GM18526 (cell line): ENCODE measurements around the gene MICU1.

Experiments used
- POLR2A ChIP-seq: IDR thresholded peaks from 3 replicates; pipeline ENCODE4 v1.6.1; 2011; ENCODE audit not compliant: insufficient read length; ENCODE audit errors: extremely low read depth

MICU1 gene

DNA sequence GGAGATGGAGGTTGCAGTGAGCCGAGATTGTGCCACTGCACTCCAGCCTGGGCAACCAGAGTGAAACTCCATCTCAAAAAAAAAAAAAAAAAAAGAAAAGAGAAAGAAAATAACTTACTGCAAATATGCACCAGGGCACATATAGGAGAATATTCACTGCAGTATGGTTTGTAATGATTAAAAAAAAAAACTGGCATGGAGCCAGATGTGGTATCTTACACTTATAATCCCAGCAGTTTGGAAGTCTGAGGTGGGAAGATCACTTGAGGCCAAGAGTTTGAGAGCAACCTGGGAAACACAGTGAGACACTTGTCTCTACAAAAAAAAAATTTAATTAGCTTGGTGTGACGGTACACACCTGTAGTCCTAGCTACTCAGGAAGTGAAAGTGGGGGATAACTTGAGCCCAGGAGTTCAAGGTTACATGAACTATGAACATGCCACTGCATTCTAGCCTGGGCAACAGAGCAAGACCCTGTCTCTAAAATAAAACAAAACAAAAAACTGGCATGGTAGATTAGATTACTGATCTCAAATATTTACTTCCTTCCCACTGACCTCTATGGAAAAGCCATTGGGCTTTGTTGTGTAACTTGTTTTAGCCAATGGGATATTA is 85.6 kb downstream of the MICU1 start:
- TF ChIP-seq POLR2A, result no peak

DNA sequence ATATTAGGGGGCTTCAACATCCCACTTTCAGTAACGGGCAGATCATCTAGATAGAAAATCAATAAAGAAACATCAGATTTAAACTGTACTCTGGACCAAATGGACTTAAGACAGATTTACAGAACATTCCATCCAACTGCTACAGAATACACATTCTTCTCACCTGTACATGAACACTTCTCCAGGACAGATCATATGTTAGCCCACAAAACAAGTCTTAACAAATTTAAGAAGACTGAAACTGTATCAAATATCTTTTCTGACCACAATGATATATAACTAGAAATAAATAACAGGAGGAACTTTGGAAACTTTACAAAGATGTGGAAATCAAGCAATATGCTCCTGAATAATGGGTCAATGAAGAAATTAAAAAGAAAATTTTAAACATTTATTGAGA is 86.7 kb downstream of the MICU1 start:
- no peak for TF ChIP-seq POLR2A

DNA sequence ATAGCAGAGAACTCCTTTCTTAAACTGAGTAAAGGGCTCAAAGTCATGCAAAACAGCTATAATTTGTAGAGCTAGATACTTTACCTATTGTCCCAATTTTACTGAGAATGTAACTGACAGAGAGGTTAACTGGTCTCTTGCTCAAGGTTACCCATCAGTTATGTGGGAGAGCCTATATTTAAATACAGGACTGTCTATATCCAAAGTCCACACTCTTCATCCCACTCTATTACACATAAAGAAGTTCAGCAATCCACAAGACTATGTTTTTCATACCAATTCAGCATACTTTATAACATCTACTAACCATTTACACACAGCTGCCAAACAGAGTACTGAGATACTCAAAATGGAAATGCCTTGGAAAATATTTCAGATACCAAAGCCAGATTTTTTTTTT is 100.2 kb downstream of the MICU1 start:
- TF ChIP-seq POLR2A, result no peak

DNA sequence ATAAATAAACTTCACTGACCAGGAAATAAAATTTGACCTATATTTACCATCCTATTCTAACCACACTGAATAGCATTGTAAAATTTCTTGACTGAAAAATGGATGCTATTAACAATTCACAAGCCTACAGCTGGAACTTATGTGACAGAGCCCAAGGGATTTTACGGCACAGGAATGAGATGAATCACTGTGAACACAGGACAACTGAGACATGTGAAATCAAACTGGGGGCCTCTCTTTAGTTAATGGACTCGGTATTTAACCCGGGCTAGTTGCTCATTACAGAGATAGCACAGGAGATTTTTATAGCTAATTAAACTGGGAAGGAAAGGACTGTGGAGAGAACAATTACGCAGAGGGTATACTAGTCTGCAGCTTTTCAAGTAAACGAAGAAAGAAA is 100.6 kb downstream of the MICU1 start:
- no peak for TF ChIP-seq POLR2A

DNA sequence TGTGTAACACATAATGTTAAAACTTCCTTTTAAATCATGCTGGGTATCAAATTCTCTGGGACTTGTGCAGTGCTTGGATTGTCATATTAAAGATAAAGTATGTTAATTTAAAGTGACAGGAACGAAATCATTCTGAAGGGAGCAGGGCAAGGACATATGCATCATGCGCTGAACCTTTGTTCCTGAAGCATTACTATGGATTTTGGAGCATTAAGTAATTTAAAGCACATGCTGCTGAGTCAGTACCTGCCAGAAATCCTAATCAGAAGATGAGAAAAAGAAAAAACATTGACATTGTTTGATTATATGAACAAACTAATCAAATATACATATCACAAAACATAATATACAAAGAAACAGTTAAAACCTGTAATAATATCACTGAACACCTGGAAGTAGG is 101.4 kb downstream of the MICU1 start:
- no peak for TF ChIP-seq POLR2A

DNA sequence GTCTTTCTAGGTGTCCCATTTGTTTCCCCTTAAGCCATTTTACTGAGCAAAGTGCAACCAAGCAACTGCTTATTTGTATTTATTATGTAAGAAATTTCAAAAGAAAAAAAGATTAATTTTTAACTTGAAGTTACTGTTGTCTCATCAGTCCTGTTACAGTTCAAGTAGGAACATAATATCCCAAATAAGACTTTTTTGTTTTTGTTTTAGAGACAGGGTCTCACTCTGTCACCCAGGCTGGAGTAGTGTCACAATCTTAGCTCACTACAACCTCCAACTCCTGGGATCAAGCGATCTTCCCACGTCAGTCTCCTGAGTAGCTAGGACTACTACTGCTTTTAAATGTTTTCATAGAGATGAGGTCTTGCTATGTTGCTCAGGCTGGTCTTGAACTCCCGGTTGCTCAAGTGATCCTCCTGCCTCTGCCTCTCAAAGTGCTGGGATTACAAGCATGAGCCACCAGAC is 101.9 kb downstream of the MICU1 start:
- no peak for TF ChIP-seq POLR2A

DNA sequence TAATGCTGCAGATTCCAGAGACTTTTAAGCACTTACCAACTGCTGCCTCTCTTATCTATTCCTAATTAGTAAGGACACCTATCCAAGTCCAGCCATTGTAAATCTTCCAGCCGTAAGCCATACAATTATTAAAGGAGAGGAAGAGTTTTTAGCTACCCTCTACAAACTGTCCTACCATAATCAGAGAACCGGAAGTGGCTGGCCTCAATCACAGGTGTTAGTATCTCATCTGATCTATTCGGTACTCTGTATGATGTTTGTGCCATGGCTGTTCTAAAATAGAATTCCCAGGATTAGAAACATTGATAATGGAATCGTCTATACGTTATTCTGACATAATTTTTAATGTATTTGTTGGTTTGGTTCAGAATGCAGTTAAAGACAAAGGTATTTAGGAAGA is 102.8 kb downstream of the MICU1 start:
- no peak for TF ChIP-seq POLR2A

DNA sequence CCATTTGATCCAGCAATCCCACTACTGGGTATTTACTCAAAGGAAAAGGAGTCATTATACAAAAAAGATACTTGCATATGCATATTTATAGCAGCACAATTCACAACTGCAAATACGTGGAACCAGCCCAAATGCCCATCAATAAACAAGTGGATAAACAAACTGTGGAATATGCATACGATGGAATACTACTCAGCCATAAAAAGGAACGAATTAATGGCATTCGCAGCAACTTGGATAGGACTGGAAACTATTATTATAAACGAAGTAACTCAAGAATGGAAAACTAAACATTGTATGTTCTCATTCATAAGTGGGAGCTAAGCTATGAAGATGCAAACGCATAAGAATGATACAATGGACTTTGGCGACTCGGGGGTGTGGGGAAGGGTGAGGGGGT is 108.6 kb downstream of the MICU1 start:
- TF ChIP-seq POLR2A, result no peak

DNA sequence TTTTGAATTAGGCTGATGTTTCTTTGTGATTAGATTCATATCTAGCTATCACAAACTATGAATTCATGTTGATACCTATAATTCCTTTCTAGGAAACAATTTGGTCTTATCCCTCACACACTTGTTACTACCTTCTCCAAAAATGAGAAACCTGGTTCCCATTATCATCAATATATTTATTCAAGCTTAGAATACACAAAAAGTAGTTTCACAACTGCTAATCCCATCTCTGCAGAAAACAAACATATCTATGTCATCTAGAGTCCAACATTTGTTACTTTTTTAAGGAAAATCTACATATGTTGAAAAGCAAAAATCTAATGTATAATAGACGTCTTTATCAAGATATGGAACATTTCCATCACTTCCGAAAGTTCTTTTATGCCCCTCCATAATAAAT is 110.4 kb downstream of the MICU1 start:
- TF ChIP-seq POLR2A, result no peak

DNA sequence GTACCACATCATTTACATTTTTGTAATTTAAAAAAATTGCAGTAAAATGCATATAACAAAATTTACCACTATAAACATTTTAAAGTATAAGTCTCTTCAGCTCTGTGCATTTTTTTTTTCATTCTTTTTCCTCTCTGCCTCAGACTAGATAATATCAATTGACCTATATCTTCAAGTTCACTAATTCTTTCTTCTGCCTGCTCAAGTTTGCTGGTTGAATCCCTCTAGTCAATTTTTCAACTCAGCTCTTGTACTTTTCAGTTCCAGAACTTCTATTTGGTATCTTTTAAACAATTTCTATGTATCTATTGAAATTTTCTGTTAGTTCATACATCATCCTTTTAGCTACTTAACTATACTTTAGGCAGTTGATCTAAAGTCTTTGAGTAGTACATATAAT is 112.0 kb downstream of the MICU1 start:
- no peak for TF ChIP-seq POLR2A

DNA sequence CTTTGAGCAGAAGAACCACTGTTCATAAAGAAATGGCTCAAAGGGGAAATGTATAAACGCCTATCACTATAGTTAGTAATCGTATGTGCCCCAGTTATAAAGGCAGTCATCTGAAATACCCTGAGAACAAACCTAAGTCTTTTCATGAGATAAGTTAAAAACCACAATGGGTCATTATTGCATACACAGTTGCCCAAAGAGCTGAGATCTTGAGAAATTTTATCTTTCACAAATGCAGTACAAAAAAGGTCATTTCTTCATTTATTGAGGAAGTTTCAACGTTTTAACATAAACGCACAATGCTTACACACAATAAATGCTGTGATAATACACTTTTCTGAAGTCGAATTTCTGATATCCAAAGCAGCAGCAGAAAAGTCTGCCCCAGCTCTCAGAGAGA is 114.4 kb downstream of the MICU1 start:
- no peak for TF ChIP-seq POLR2A

DNA sequence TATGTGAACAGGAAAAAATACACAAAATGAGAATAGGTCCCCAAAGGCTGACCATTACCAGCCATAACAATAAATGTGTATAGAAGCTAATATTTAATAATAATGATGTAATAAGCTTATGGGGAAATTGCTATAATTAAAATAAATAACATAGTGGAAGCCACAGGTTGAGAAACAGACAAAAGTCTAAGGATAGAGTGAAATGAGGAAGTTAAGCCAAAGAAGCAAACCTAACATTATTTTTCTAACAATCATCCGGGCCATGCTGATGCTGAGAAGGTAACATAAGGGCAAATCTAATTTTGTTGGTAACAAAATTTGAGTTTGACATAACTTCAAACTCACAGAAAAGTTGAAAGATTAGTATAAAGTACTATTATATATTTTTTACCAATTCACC is 115.9 kb downstream of the MICU1 start:
- TF ChIP-seq POLR2A, result no peak

DNA sequence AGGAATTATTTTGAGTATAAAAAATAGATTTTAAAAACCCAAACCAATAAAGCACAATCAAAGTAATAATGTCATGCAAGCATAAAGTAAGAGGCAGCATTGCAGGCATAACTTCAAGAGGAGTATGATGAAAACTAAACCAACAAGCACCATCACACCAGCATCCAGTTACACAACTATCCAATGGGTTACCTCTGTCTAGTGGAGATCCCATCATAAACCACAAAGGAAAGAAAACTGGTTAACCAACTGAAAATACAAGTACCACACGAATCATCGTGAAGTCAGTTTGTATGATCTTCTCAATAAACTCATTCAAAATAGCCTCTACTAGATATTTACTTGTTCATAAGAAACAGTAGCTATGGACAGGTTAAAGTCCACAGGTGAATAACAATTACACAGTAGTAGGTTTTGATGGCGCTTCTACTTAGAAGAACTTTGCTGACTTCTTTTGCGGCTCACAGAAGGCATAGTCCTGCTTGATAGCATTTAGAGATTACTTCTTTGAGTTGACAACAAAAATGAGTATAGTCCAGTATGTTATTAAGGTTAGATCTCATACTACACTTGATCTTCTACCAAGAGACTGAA is 116.6 kb downstream of the MICU1 start:
- no peak for TF ChIP-seq POLR2A

DNA sequence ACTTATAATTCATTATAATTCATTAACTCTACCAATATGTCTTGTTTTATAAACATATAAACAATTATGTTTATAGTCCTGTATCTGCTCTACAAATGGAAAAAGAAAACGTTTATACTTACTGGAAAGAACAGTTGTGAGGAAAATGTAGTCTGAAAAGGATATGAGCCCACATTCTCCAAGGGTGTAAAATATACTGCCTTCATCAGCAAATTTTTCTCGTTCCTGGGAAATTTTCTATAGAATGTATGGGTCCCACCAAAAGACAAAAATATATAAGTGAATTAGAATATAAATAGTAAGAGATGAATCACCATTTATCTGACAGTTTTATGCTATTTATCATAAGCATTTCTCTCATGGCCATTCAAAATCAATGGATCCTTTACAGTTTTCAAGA is 117.8 kb downstream of the MICU1 start:
- no peak for TF ChIP-seq POLR2A

DNA sequence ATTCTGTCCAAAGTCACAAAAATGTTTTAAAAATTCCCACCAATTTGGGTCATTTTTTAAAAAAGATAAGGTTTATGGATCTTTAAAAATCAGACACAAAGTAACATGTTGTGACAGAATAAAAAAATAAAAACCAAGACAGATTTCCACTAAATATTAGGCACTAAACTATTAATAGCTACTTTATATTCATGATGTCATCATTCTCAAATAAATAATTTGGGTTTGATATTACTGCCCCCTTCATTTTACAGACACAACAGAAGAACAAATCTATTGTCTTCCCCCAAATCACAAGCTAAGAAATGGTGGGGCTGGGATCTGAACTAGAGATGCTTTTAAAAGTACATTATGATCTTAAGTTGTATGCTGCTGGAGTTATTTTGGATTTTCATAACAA is 119.4 kb downstream of the MICU1 start:
- no peak for TF ChIP-seq POLR2A

DNA sequence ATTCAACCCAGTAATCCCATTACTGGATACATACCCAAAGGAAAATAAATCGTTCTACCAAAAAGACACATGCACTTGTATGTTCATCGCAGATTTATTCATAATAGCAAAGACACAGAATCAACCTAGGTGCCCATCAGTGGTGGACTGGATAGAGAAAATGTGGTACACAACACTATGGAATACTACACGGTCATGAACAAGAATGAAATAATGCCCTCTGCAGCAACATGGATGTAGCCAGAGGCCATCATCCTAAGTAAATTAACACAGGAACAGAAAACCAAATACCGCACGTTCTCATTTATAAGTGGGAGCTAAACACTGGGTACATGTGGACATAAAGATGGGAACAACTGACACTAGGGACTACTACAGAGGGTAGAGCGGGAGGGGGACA is 120.4 kb downstream of the MICU1 start:
- no peak for TF ChIP-seq POLR2A

DNA sequence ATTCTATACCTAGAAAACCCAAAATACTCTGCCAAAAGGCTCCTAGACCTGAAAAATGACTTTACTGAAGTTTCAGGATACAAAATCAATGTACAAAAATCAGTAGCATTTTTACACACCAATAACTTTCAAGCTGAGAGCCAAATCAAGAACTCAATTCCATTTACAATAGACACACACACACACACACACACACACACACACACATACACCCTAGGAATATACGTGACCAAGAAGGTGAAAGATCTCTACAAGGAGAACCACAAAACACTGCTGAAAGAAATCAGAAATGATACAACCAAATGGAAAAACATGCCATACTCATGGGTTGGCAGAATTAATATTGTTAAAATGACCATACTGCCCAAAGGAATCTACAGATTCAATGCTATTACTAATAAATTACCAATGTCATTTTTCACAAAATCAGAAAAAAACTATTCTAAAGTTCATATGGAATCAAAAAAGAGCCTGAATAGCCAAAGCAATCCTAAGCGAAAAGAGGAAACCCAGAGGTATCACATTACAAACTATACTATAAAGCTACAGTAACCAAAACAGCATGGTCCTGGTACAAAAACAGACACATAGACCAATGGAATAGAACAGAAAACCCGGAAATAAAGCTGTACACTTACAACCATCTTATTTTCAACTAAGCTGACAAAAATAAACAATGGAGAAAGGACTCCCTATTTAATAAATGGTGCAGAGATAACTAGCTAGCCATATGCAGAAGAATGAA is 122.0 kb downstream of the MICU1 start:
- TF ChIP-seq POLR2A, result no peak

DNA sequence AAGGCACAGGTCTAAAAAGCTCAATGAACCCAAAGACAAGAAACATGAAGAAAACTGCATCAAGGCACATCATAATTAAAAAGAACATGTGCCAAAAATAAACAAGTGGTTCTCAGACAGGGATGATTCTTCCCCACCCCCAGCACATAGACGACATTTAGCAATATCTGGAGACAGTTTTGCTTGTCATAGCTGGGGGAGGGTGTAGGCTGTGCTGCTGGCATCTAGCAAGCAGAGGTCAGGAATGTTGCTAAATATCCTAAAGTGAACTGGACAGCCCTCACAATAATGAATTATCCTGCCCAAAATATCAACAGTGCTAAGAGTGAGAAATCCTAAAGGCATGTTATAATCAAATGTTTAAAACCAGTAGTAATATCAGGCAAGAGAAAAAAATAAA is 122.6 kb downstream of the MICU1 start:
- no peak for TF ChIP-seq POLR2A
